GM18861 (cell line): ENCODE data around the gene EIF3L.
"Not testable (repeated sequence)": the region's sequence is repeated elsewhere in the genome, so short reads cannot be mapped to it uniquely, and the experiment has no call there.

Source experiments
- ATAC-seq: cut with Tn5 transposase; IDR thresholded peaks from one replicate; pipeline ENCODE4 v1.9.1; 2021; ENCODE audit not compliant: unreplicated experiment

The EIF3L gene

GRCh38 chr22:37849089-37849751, at the start of gene EIF3L:
EIF3L (plus strand) TSS chr22:37849419; CDS start chr22:37849450, 31 bp downstream.
- peak; percentile 55 for ATAC-seq

GRCh38 chr22:37799979-37800378, 49.2 kb upstream of the EIF3L start:
- not testable (repeated sequence) for ATAC-seq

- no peak for ATAC-seq
Measured at GRCh38 chr22:37801946-37802309, 47.3 kb upstream of the EIF3L start.

- no peak for ATAC-seq
Measured at GRCh38 chr22:37802310-37803194, 46.7 kb upstream of the EIF3L start.

- ATAC-seq, result no peak
Measured at GRCh38 chr22:37803195-37803638, 46.0 kb upstream of the EIF3L start.

GRCh38 chr22:37803639-37804351, 45.4 kb upstream of the EIF3L start:
- no peak for ATAC-seq

GRCh38 chr22:37804352-37804880, 44.8 kb upstream of the EIF3L start:
- ATAC-seq, result no peak

- no peak for ATAC-seq
Measured at GRCh38 chr22:37804881-37805809, 44.1 kb upstream of the EIF3L start.

- no peak for ATAC-seq
Measured at GRCh38 chr22:37805810-37806277, 43.4 kb upstream of the EIF3L start.

- ATAC-seq, result no peak
Measured at GRCh38 chr22:37806409-37807333, 42.5 kb upstream of the EIF3L start.

- peak; percentile 79 for ATAC-seq
Measured at GRCh38 chr22:37807410-37808293, 41.6 kb upstream of the EIF3L start, which contains the start of gene GCAT. GCAT (plus strand) TSS chr22:37807934; CDS start chr22:37807968, 34 bp downstream.

- ATAC-seq, result no peak
Measured at GRCh38 chr22:37808294-37808657, 40.9 kb upstream of the EIF3L start.

- ATAC-seq, result no peak
Measured at GRCh38 chr22:37809672-37810333, 39.4 kb upstream of the EIF3L start.

- no peak for ATAC-seq
Measured at GRCh38 chr22:37811867-37812266, 37.4 kb upstream of the EIF3L start.

GRCh38 chr22:37812869-37813678, 36.1 kb upstream of the EIF3L start:
- ATAC-seq, result no peak

- ATAC-seq, result no peak
Measured at GRCh38 chr22:37815593-37815992, 33.6 kb upstream of the EIF3L start.
